Posterior vena cava (tissue), 2 donors: ENCODE data around the gene IMPDH2. TPM values are rescaled to one million over a fixed set of nuclear protein-coding genes. Genes with fewer than 3 reads are reported as not detected.

ENCODE experiments used
- DNase-seq: peaks from one replicate; pipeline ENCODE4 v3.0.0-alpha.2; 2020; ENCODE audit warnings: low spot score
- intact Hi-C, 2 donors: fragments of 100-400 bp; cut with DNase I; formaldehyde crosslinking; loops; one replicate each; pipeline versions ENCODE4 v1.14.1 to v1.14.2; 2022 to 2023
- long read RNA-seq, 2 donors: library from polyadenylated mRNA; unstranded; transcript quantifications; one replicate each; pipeline ENCODE4 v2.0.0, GENCODE V29; 2020 to 2021
- total RNA-seq, 2 donors: library from RNA; stranded (reverse); fragmentation: NEBNext Ultra II Directional; extraction: Animal tissue kit (Norgen Biotek cat#: 25700); gene quantifications; one replicate each; pipeline ENCODE4 v1.2.1, GENCODE V29; 2021
- donor health status: DM: yes; HTN: yes; CAD: no.
- donor health status: DM: yes; HTN: yes; CAD: no.

Gene IMPDH2
- 100 to 1,000 TPM in 1 of 2 donors, 10 to 100 TPM in 1; 96.4 to 112 TPM for total RNA-seq
- long read RNA-seq, donor 1, transcript IMPDH2-201 (14 exons, 1,643 nt): major isoform, 34 of 44 reads
- long read RNA-seq, donor 1, partial matches to known transcripts: 1 of 44 reads
- long read RNA-seq, donor 1, other reads (novel, unspliced or antisense): 8 of 44 reads
- long read RNA-seq, donor 2, transcript IMPDH2-201 (14 exons, 1,643 nt): major isoform, 353 of 461 reads
- long read RNA-seq, donor 2, partial matches to known transcripts: 17 of 461 reads
- long read RNA-seq, donor 2, other reads (novel, unspliced or antisense): 91 of 461 reads

DNA sequence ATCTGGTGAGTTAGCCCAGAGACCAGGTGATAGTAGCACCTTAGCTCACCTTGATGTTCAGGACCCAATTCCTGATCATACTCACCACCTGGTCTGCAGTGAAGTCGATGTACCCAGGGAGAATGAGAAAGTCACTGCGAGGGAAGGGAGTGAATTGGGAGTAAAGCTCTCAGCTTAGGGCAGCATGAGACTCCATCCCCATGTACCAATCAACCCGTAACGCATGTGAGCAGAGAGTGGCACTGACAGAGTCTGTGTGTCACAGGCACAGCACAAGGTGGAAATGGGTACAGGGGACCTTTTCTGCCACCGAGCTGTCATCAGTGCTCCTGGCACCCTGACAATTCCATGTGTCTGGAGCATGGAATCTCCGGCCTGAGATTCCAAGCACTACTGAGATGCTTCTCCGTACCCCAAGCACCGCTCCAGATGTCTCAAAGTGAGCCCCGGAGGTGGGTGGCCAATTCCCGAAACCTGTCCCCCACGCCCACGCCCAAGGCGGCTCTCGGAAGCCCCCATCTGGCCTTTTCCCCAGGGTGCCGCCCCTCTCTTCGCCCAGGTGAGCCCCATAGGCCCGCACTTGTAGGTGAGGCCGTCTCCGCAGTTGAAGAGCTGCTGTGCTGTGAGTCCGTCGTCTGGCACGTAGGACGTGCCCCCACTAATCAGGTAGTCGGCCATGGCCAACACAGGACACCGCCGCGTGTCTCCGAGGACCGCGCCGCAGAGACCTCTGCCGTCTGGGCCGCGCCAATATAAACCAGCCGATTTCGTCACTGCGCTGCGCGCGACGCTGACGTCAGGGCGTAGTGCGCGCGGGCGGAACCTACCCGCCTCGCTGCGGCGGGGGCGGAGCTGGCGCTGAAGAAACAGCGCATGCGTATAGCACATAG, at the start of gene IMPDH2:
TSS of gene IMPDH2 (minus strand) at position 726 of the 890 bp plus-strand sequence. CDS start at position 678, 48 bp downstream.
- peak; percentile 98 for DNase-seq
- intact Hi-C loops: no loop called here

- no peak for DNase-seq
- intact Hi-C loops: no loop called here
Observed at GRCh38 chr3:49076646-49077045, 47.4 kb upstream of the IMPDH2 start.

GRCh38 chr3:49076116-49076515, 46.9 kb upstream of the IMPDH2 start:
- DNase-seq: no peak
- intact Hi-C loops: no loop called here

DNA sequence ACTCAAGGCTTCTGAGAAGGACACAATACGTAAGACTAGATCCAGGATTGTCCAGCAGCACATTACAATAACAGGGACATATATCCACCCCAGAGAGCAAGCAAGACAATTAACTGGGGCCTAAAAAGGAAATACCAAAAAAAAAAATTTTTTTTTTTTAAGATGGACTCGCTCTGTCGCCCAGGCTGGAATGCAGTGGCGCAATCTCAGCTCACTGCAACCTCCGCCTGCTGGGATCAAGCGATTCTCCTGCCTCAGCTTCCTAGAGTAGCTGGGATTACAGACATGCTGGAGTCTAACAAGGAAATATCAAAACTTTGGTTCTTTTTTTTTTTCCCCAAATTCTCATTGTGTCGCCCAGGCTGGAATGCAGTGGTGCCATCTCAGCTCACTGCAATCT, 28.8 kb upstream of the IMPDH2 start:
- no peak for DNase-seq
- intact Hi-C loops: no loop called here

GRCh38 chr3:49057268-49057667, 28.1 kb upstream of the IMPDH2 start:
- intact Hi-C loops: no loop called here
- DNase-seq: no peak

DNA sequence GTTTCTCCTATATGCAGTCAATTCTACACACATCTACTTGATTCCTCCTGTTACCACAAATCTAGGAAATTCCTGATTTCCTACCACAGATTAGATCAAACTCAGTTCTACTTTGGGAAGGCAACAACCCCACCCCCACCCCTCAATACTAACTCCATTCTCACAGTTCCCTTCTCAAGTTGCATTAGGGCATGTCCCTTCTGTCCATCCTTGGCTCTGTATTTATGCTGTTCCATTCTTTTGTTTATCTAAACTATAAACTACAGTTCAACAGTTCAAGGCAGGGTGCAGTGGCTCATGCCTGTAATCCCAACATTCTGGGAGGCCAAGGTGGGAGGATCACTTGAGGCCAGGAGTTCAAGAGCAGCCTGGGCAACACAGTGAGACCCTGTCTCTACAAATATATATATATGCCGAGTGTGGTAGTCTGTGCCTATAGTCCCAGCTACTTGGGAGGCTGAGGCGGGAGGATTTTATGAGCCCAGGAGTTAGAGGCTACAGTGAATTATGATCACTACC, 25.2 kb upstream of the IMPDH2 start:
- no peak for DNase-seq
- intact Hi-C loops: no loop called here

DNA sequence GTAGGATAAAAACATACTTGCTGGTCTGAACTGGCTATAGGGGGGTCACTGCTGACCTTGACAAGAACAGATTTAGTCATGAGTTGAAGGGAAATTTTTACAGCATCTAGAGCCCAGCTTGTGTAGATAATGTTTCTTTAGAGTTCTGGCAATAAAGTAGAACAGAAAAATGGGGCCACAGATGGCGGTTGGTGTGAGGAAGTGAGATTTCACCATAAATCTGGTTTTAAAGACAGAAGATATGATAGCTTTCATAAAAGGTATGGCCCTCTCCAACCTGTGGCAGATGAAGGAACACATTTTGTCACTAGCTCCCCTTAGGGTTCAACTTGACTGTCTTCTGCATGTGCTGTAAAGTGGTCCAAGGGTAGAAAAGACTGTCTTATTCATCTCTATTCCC, 24.3 kb upstream of the IMPDH2 start:
- DNase-seq: no peak
- intact Hi-C loops: no loop called here

GRCh38 chr3:49035281-49035680, 6.1 kb upstream of the IMPDH2 start:
- DNase-seq: no peak
- intact Hi-C loops: no loop called here

- DNase-seq: no peak
- intact Hi-C loops: no loop called here
Observed at GRCh38 chr3:49034650-49035049, 5.5 kb upstream of the IMPDH2 start.

DNA sequence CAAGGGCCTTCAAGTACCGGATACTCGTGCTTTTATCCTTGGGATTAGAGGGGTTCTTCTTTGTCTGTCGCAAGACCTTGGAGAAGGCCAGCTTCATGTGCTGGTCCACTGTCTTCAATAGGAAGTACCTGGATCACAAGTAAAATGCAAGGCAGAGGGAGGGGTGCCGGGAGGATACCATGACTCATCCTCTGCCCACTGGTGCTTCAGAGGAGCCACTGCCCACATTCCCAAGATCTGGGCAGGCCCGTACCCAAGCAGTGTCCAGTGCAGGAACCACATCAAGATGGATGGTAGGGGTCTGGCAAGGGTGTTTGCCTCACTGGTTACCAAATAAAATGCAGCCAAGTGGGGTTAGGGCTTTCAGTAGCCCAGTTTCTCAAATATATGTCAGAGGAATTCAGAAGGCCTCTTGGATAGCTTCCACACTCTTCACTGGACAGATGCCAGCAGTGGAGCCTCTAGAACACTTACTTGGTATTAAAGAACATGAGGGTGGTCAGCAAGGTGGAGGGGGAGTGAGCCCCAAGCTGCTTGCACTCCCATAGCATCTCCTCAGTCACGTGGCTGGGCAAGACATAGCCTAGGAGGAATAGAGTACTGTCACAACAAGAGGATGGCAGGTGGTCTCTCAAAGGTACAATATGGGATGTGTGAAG, 3.6 kb upstream of the IMPDH2 start:
- intact Hi-C loops: no loop called here
- DNase-seq: no peak

DNA sequence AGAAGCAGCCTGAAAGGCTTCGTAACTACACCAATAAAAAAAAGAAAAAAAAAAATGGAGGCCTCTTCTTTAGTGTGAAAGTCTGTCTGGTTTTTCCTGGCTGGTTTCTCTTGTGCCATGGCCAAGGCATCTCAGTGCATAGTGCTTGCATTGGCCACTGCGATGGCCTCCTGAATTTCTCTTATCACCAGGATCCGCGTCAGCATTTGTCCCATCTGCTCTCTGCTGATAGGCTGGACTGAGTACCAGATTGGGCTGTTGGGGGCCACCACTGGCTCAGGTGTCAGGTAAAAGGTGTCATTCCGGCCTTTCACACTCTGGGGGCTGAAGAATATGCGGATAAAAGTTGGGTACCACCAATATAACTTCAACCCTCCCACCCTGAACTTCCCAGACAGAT, 1.1 kb upstream of the IMPDH2 start:
- intact Hi-C loops: no loop called here

GRCh38 chr3:49029563-49029884, 326 bp upstream of the IMPDH2 start:
- no peak for DNase-seq
- intact Hi-C loops: no loop called here

More for the DNA sequence above, 1.1 kb upstream of the IMPDH2 start:
- DNase-seq: no peak

- intact Hi-C loops: no loop called here
- no peak for DNase-seq
Observed at GRCh38 chr3:49028298-49028672, 913 bp downstream of the IMPDH2 start.

DNA sequence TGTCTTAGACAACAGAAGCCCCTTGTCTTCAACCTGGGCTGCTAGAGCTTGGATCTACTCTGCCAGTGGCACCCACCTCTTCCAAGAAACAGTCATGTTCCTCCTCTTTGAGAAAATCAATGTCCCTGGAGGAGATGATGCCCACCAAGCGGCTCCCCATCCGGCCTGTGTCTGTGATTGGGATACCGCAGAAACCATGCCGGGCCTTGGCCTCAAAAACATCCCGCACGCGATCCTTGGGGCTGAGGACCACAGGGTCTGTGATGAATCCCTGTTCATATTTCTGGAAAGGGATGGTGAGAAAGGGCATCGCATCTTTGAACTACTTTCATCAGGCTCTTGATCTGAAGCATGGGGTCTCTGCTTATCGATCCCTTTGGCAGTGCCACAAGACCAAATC, 1.6 kb downstream of the IMPDH2 start:
- intact Hi-C loops: no loop called here

GRCh38 chr3:49026536-49026935, 2.7 kb downstream of the IMPDH2 start:
- DNase-seq: no peak
- intact Hi-C loops: no loop called here

More for the DNA sequence above, 1.6 kb downstream of the IMPDH2 start:
- no peak for DNase-seq

DNA sequence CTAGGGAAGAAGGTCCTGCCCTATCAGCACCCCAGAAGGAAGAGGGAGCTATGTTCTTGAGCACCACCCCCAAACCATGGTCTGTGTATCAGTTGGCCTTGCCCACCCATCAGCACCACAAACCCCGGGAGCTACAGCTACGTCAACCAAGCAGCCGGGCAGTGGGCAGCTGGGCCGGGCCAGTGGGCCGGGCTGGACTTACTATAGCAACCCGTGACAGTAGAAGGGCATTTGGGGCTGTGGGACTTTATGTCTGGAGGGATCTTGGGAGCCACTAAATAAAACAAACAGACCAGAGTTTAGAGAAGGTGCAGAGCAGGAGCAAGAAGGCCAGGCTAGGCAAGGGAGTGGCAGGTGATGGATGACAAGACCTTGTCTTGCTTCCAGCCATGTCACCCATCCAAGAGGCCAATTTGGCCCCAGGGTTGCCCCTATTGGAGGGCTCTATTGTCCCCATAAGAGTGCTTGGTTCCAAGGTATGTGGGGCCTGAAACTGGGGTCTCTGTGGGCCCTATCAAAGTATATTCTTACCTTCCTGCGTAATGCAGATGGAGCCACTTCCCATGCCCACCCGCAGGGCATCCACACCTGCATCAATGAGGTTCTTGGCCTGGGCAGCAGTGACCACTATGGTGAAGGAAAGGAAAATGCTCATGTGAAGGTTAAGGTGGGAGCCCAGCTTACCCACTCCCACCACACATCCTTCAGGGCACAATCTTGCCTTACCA, 3.2 kb downstream of the IMPDH2 start:
- no peak for DNase-seq
- intact Hi-C loops: no loop called here

DNA sequence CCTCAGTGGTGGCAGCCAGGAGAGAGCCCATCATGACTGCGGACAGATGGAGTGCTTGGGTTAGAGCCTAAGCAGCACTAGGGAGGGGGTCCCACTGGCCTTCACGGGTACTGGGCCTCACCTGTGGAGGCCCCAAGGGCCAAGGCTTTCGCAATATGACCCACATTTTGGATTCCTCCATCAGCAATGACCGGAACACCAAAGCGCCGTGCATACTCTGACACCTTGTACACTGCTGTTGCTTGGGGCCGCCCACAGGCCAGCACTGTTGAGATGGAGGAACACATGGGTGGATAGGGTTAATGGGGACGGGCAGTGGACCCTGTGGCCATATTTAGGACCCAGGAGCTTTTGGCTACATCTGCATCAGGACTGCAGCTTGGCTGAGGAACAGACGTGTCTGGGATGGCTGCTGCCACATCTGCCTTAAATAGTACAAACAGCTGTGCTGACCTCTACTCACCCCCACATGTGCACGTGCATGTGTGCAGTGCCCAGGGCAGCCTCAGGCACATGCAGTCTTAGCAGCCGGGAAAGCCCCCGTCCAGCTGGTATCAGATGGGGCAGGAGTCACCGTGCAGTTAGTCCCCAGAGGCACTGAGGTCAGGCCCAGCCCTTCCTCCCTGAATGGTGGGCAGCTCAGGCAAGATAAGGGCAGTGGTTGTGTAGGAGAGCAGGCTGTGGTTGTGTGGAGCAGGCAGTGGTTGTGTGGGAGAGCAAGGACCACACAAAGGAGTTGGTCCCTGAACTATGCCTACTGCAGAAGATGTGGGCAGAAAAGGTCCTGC, 4.0 kb downstream of the IMPDH2 start:
- intact Hi-C loops: no loop called here
- DNase-seq: no peak

- no peak for DNase-seq
- intact Hi-C loops: loop anchor here in 1 of 2 donors (5.0 kb wide), 1 partner anchor 68 kb away; the partner anchor contains the start of gene QRICH1
Observed at GRCh38 chr3:49024449-49024848, 4.7 kb downstream of the IMPDH2 start.
